ENCODE measurements around the gene CYP2B6.
"Not testable (repeated sequence)": the region's sequence is repeated elsewhere in the genome, so short reads cannot be mapped to it uniquely, and the experiment has no call there.

CYP2B6 gene

DNA sequence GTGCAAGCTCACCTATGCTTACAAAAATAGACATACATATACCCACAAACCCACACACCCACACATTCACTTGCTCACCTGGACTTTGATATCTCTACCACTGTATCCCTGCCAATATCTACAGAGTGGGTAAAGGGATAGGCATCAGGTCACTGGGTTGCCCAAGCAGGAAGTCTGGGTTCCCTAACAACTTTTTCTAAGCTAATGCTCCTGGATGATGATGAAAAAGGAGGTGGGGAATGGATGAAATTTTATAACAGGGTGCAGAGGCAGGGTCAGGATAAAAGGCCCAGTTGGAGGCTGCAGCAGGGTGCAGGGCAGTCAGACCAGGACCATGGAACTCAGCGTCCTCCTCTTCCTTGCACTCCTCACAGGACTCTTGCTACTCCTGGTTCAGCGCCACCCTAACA is at the start of gene CYP2B6:
TSS of gene CYP2B6 (plus strand) at position 311 of the 410 bp plus-strand sequence. CDS start at position 335, 24 bp downstream.
- no peak for DNase-seq

DNA sequence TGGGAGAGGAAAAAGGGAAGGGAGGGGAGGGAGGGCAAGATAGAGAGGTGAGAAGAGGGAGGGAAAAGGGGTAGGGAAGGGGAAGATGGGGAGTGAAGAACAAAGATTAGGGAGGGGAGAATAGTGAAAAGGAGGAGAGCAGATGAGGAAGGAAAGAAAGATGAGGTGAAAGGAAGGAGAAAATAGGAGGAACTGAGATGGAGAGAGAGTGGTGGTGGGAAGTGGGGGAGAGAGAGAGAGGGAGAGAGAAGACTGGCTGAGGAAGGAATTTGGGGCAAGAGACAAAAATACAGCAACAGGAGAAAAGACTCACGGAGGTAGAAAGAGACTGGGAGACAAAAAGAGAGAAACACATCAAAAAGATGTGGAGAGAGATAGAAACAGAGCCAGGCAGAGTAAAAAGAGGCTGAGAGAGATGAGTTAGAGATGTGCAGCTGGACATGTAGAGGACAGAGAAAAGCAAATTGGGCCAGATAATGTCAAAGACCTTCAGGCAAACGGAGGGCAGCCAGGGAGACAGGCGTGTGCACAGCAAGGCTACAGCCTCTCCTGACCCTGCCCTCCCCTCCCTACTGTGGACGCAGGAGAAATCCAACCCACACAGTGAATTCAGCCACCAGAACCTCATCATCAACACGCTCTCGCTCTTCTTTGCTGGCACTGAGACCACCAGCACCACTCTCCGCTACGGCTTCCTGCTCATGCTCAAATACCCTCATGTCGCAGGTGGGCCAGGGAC is 49.4 kb upstream of the CYP2B6 start:
- DNase-seq: no peak

DNA sequence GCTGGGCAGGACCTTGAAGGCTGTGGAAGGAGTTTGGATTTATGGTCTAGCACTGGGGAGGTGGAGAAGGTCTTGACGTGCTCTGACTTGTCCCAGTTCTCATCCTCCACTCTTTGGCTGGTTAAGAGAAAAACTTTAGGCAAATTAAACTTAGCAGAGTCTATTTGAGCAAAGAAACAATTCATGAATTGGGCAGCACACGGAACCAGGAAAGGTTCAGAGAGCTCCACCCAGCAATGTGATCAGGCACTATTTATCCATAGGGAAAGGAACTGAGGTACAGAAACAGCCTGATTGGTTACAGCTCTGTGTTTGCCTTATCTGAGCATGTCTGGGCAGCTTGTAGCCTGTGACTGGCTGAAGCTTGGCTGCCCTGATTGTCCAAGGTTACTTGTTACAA is 45.4 kb upstream of the CYP2B6 start:
- no peak for DNase-seq

DNA sequence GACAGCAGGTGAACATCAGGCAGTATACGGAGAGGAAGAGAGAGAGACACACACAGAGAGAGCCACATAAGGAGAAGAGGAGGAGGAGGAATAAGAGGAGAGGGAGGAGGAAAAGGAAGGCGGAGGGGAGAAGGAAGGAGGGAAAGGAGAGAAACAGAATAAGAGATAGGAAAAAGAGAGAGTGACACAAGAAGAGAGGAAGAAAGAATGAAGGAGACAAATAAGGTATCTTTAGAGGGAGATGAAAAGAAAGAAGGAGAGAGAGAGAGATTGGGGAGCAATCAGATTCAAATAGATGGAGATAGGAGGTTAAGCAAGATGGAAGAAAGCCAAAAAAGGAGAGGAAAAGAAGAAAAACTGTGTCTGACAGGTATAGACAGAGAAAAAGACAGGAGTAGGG is 44.0 kb upstream of the CYP2B6 start:
- no peak for DNase-seq

GRCh38 chr19:40947573-40947972 is 43.5 kb upstream of the CYP2B6 start:
- DNase-seq: no peak

- DNase-seq: no peak
These were observed 42.3 kb upstream of the CYP2B6 start for GRCh38 chr19:40948580-40949299.

- DNase-seq: no peak
These were observed 36.5 kb upstream of the CYP2B6 start for GRCh38 chr19:40954573-40954972.

GRCh38 chr19:40959338-40959737 is 31.7 kb upstream of the CYP2B6 start:
- no peak for DNase-seq

DNA sequence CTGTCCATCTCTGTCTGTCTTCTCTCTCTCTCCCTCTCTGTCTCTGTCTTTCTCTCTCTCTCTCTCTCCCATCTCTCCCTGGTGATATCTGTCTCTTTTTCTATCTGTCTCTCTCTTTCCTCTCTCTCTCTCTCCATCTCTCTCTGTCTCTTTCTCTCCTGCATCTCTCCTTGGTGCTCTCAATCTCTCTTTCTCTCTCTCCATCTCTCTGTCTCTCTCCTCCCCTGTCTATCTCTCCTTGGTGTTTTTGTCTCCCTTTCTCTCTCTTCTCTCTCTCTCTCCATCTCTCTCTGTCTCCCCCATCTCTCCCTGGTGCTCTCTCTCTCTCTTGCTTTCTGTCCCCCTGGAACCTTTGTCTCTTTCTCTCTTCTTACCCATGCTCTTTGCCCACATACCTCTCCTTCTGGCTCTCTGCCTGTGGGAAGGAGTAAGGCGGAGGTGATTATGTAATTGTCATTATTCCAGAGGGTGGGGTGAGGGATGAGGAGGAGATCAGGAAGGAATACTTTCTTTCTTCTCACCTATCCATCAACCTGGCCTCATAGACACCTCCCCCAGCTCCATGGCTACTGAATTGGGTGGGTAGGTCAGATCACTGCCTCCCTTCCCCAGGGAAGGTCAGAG is 30.9 kb upstream of the CYP2B6 start:
- DNase-seq: no peak

- no peak for DNase-seq
These were observed 30.3 kb upstream of the CYP2B6 start for GRCh38 chr19:40960780-40961179.

DNA sequence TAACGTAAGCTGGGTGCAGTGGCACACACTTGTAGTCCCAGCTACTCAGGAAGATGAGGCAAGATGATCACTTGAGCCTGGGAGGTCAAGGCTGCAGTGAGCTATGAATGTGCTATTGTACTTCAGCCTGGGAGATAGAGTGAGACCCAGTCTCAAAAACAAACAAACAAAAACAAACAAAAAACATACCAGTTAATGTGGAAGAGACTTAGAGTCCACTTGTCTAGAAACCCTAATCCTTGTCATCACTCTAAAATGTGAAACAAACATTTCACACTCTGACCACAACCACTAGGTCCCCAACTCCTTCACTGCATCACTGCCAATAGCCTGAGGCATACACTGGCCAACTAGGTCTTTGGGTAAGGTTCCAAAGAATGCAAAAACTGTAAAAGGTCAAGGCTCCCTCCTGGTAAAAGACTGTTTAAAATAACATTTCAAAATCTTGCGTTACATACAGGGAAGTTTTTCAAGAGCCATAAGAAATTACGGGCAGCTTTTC is 28.6 kb upstream of the CYP2B6 start:
- DNase-seq: no peak

DNA sequence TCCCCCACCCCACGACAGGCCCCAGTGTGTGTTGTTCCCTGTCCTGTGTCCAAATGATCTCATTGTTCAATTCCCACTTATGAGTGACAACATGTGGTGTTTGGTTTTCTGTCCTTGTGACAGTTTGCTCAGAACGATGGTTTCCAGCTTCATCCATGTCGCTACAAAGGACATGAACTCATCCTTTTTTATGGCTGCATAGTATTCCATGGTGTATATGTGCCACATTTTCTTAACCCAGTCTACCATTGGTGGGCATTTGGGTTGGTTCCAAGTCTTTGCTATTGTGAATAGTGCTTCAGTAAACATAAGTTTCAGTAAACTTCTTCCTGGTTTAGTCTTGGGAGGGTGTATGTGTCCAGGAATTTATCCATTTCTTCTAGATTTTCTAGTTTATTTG is 26.7 kb upstream of the CYP2B6 start:
- not testable (repeated sequence) for DNase-seq

- DNase-seq: not testable (repeated sequence)
These were observed 25.7 kb upstream of the CYP2B6 start for GRCh38 chr19:40965351-40965750.

GRCh38 chr19:40966591-40966990 is 24.5 kb upstream of the CYP2B6 start:
- not testable (repeated sequence) for DNase-seq

DNA sequence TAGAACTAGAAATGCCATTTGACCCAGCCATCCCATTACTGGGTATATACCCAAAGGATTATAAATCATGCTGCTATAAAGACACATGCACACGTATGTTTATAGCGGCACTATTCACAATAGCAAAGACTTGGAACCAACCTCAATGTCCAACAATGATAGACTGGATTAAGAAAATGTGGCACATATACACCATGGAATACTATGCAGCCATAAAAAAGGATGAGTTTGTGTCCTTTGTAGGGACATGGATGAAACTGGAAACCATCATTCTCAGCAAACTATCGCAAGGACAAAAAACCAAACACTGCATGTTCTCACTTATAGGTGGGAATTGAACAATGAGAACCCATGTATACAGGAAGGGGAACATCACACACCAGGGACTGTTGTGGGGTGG is 23.0 kb upstream of the CYP2B6 start:
- not testable (repeated sequence) for DNase-seq

DNA sequence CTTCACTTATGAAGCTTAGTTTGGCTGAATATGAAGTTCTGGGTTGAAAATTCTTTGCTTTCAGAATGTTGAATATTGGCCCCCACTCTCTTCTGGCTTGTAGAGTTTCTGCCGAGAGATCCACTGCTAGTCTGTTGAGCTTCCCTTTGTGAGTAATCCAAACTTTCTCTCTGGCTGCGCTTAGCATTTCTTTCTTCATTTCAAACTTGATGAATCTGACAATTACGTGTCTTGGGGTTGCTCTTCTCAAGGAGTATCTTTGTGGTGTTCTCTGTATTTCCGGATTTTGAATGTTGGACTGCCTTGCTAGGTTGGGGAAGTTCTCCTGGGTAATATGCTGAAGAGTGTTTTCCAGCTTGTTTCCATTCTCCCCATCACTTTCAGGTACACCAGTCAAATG is 21.4 kb upstream of the CYP2B6 start:
- DNase-seq: not testable (repeated sequence)

DNA sequence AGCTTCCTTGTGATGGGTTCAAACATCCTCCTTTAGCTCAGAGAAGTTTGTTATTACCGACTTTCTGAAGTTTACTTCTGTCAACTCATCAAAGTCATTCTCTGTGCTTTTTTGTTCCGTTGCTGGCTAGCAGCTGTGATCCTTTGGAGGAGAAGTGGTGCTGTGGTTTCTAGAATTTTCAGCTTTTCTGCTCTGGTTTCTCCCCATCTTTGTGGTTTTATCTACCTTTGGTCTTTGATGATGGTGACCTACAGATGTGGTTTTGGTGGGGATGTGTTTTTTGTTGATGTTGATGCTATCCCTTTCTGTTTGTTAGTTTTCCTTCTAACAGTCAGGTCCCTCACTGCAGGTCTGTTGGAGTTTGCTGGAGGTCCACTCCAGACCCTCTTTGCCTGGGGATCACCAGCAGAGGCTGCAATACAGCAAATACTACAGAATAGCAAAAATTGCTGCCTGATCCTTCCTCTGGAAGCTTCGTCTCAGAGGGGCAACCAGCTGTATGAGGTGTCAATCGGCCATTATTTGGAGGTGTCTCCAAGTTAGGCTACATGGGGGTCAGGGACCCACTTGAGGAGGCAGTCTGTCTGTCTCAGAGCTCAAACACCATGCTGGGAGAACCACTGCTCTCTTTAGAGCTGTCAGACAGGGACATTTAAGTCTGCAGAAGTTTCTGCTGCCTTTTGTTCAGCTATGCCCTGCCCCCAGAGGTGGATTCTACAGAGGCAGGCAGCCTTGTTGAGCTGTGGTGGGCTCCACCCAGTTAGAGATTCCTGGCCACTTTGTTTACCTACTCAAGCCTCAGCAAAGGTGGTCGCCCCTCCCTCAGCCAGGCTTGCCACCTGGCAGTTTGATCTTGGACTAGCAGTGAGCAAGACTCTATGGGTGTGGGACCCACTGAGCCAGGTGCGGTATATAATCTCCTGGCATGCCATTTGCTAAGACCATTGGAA is 20.4 kb upstream of the CYP2B6 start:
- DNase-seq: not testable (repeated sequence)

- DNase-seq: no peak
These were observed 16.4 kb upstream of the CYP2B6 start for GRCh38 chr19:40974633-40975037.

DNA sequence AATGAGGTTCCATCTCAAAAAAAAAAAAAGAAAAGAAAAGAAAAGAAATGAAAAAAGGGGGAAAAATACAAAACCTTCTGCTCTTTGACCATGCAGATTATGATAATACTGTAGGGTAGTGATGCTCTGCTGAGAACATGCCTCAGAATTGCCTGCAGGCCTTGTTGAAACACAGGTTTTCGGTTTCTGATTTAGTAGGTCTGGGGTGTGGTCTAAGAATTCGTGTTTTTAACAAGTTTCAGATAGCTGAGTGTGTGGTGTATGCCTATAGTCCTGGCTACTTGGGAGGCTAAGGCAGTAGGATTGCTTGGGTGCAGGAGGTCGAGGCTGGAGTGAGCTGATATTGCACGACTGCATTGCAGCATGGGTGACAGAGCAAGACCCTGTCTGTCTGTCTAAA is 14.9 kb upstream of the CYP2B6 start:
- no peak for DNase-seq

DNA sequence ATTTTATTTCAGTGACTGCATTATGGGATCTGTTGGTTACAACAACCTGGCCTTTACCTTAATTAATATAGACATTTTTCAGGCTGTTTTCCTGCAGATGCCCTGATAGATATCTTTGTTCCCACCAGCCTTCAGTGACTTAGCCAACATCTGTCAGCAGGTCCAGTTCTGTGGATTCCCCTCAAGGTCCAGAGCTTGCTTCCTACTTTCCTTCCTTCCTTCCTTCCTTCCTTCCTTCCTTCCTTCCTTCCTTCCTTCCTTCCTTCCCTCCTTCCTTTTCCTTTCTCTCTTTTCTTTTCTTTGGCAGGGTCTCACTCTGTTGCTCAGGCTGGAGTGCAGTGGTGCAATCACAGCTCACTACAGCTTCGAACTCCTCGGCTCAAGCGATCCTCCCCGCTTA is 14.4 kb upstream of the CYP2B6 start:
- no peak for DNase-seq

DNA sequence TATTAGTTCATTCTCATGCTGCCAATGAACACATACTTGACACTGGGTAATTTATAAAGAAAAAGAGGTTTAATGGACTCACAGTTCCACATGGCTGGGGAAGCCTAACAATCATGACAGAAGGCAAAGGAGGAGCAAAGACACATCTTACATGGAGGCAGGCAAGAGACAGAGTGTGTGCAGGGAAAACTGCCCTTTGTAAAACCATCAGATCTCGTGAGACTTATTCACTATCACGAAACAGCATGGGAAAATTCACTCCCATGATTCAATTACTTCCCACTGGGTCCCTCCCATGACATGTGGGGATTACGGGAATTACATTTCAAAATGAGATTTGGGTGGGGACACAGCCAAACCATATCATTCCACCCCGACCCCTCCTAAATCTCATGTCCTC is 11.3 kb upstream of the CYP2B6 start:
- DNase-seq: not testable (repeated sequence)

DNA sequence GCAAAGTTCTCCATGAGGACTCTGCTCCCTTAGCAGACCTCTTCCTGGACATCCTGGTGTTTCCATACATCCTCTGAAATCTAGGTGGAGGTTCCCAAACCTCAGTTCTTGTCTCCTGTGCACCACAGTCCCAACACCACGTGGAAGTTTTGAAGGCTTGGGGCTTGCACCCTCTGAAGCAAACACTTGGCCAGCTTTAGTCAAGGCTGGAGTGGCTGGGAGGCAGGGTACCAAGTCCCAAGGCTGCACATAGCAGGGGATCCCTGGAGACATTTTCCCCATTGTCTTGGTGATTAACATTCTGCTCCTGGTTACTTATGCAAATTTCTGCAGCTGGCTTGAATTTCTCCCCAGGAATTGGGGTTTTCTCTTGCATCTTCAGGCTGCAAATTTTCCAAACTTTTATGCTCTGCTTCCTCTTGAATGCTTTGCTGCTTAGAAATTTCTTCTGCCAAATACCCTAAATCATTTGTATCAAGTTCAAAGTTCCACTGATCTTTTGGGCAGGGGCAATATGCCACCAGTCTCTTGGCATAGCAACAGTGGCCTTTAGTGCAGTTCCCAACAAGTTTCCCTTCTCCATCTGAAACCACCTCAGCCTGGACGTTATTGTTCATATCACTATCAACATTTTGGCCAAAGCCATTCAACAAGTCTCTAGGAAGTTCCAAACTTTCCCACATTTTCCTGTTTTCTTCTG is 10.2 kb upstream of the CYP2B6 start:
- DNase-seq: not testable (repeated sequence)

All from NCI-H187 treated with DMSO at 0.1 percent for 48 hours (cell line).